Caco-2 (cell line): ENCODE data around the gene SPSB3. TPM values are rescaled to one million over a fixed set of nuclear protein-coding genes. Genes with fewer than 3 reads are reported as not detected.

Experiments used
- BruUV-seq: library from RNA; stranded (reverse); fragments of 400-500 nt; replicated peaks from 2 replicates; lab custom pipeline; 2021; lab: Mats Ljungman, UMichigan
- CTCF ChIA-PET: fragments of 300-600 bp; sonication (Branson Sonifier 250); formaldehyde crosslinking; loops from one replicate; lab custom pipeline; 2022; ENCODE audit warnings: antibody characterized with exemption; lab: Charles Lee
- POLR2A ChIA-PET: fragments of 300-600 bp; sonication (Branson Sonifier 250); formaldehyde crosslinking; loops from one replicate; lab custom pipeline; 2022; ENCODE audit warnings: antibody characterized with exemption; lab: Charles Lee
- DNase-seq, 2 experiments: peaks; one replicate each; pipeline versions ENCODE4 v3.0.0 to v3.0.0-alpha.2; 2020 to 2022
- H3K27me3 ChIP-seq: replicated peaks from 2 replicates; pipeline ENCODE4 v1.6.0; 2011; ENCODE audit warnings: low read length; ENCODE audit not compliant: control insufficient read depth, insufficient read depth
- H3K36me3 ChIP-seq: 2 replicates; pipeline ENCODE4 v1.5.1; 2011; ENCODE audit warnings: low read length; ENCODE audit not compliant: control insufficient read depth, insufficient read depth
- H3K4me1 ChIP-seq: fragments of 250-450 bp; sonication (Bioruptor Pico); 2 replicates; pipeline ENCODE4 v1.5.1; 2020; ENCODE audit warnings: mild to moderate bottlenecking
- H3K4me3 ChIP-seq: 2 replicates; pipeline ENCODE4 v1.5.1; 2011; ENCODE audit warnings: low read depth, mild to moderate bottlenecking, control low read depth, low read length
- H3K9me3 ChIP-seq: fragments of 250-450 bp; sonication (Bioruptor Pico); 2 replicates; pipeline ENCODE4 v1.5.1; 2020; ENCODE audit warnings: mild to moderate bottlenecking, moderate library complexity
- H3K27ac Mint-ChIP-seq: one replicate; pipeline ENCODE4 v1.8.0; 2022; ENCODE audit warnings: mixed read lengths; ENCODE audit not compliant: unreplicated experiment
- H3K27me3 Mint-ChIP-seq: one replicate; pipeline ENCODE4 v1.8.0; 2022; ENCODE audit warnings: mixed read lengths; ENCODE audit not compliant: insufficient read depth, unreplicated experiment
- H3K36me3 Mint-ChIP-seq: one replicate; pipeline ENCODE4 v1.8.0; 2022; ENCODE audit warnings: mild to moderate bottlenecking, mixed read lengths; ENCODE audit not compliant: insufficient read depth, unreplicated experiment
- H3K4me1 Mint-ChIP-seq: one replicate; pipeline ENCODE4 v1.8.0; 2022; ENCODE audit warnings: low read depth, mixed read lengths; ENCODE audit not compliant: unreplicated experiment
- H3K4me3 Mint-ChIP-seq: one replicate; pipeline ENCODE4 v1.8.0; 2022; ENCODE audit warnings: mild to moderate bottlenecking, moderate library complexity, mixed read lengths; ENCODE audit not compliant: unreplicated experiment
- H3K9me3 Mint-ChIP-seq: one replicate; pipeline ENCODE4 v1.8.0; 2022; ENCODE audit warnings: mixed read lengths; ENCODE audit not compliant: unreplicated experiment
- CTCF ChIP-seq, 2 experiments: fragments of 200-600 bp in 1 of 2; IDR thresholded peaks; 1 replicate in 1 of 2; 2 replicates in 1 of 2; pipeline versions ENCODE4 v1.5.1 to v1.8.0; 2011 to 2022; ENCODE audit warnings: antibody characterized with exemption in 1 of 2, control low read depth in 1 of 2, inconsistent platforms in 1 of 2, low read depth in 1 of 2, low read length in 1 of 2, mild to moderate bottlenecking in 1 of 2, moderate library complexity in 1 of 2; ENCODE audit not compliant: insufficient read depth in 1 of 2, severe bottlenecking in 1 of 2, unreplicated experiment in 1 of 2
- intact Hi-C: fragments of 100-400 bp; cut with micrococcal nuclease; formaldehyde crosslinking; loops from one replicate; pipeline ENCODE4 v1.10.0; 2022; ENCODE audit not compliant: unreplicated experiment
- total RNA-seq: library from RNA; stranded (reverse); gene quantifications from 2 replicates; pipeline ENCODE4 v1.2.3, GENCODE V29; 2022

SPSB3 gene
- total RNA-seq, 1 experiment from 2014 or later = 28.0 TPM

GRCh38 chr16:1774448-1774780 is 8.0 kb downstream of the SPSB3 start:
- intact Hi-C loops = no loop called here

DNA sequence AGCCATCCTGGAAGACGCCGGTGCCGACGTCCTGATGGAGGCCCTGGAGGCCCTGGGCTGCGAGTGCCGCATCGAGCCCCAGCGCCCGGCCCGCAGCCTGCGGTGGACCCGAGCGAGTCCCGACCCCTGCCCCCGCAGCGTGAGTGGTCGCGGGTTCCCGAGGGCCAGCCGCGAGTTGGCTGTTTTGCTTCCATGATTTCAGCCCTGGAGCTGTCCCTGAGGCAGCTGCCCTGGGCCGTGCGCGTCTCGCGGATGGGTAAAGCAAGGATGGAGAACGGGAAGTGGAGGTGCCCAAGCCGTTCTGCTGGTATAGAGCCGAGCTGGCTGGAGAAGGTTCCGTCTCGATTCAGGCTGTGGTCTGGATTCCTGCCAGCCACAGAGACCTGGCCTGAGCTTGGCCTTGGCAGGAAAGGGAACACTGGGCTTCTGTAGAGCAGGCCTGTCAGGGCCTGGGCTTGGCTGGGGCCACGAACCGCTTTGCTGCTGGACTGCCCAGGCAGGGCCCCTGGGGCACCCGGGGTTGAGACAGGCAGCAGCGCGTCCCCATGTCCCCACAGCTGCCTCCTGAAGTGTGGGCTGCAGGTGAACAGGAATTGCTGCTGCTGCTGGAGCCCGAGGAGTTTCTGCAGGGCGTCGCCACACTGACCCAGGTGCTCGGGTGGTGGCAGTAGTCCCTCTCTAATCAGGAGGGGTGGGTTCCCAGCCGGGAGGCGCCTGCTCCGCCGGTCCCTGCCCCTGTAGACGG is 8.5 kb downstream of the SPSB3 start:
- ChIA-PET CTCF (interaction anchor here (0.6 to 1.6 kb wide), 3 partner anchors 9 to 68 kb away, joined by 4 to 10 read pairs (median 4); partner anchors contain the start of genes MAPK8IP3, NUBP2 and SPSB3), POLR2A (interaction anchor here (1.1 kb wide), 1 partner anchor 9 kb away, joined by 4 read pairs; the partner anchor contains the start of genes NUBP2 and SPSB3)
- Mint-ChIP-seq H3K36me3 (peaks cover 79% of the 10 kb centered on the region), H3K9me3 (no peaks in the 10 kb centered on the region), H3K27me3 (no peaks in the 10 kb centered on the region), H3K4me1 (no peaks in the 10 kb centered on the region), H3K4me3 (peak overlapping the region; percentile 78), H3K27ac (peak overlapping the region; percentile 63)
- DNase-seq = no peak
- no peak for TF ChIP-seq CTCF (IDR thresholded peaks at IDR 0.05; ENCODE audit: insufficient read depth in 1 of 2, low read depth in 1 of 2, low read length in 1 of 2, severe bottlenecking in 1 of 2, unreplicated experiment in 1 of 2)
- no TSS peak for BruUV-seq
- H3K4me1 ChIP-seq = peaks cover 8% of the 10 kb centered on the region
- intact Hi-C loops = loop anchor here (1.0 kb wide), 1 partner anchor 8 kb away; the partner anchor contains the start of genes NUBP2 and SPSB3
- H3K9me3 ChIP-seq = no peaks in the 10 kb centered on the region
- H3K4me3 ChIP-seq = peak overlapping the region; percentile 93
- H3K27me3 ChIP-seq = no peaks in the 10 kb centered on the region
- no peaks in the 10 kb centered on the region for H3K36me3 ChIP-seq

More at GRCh38 chr16:1774448-1774780, 8.0 kb downstream of the SPSB3 start:
- TF ChIP-seq CTCF (IDR thresholded peaks at IDR 0.05; ENCODE audit: insufficient read depth in 1 of 2, low read depth in 1 of 2, low read length in 1 of 2, severe bottlenecking in 1 of 2, unreplicated experiment in 1 of 2) = no peak
- H3K27me3 Mint-ChIP-seq = no peaks in the 10 kb centered on the region
- no peaks in the 10 kb centered on the region for H3K4me1 Mint-ChIP-seq
- ChIA-PET CTCF (interaction anchor here (1.5 to 1.6 kb wide), 2 partner anchors 8 to 69 kb away, joined by 4 to 10 read pairs; partner anchors contain the start of genes MAPK8IP3, NUBP2 and SPSB3), POLR2A (interaction anchor here (1.1 kb wide), 1 partner anchor 8 kb away, joined by 4 read pairs; the partner anchor contains the start of genes NUBP2 and SPSB3)
- no peaks in the 10 kb centered on the region for H3K9me3 Mint-ChIP-seq
- H3K27ac Mint-ChIP-seq = no peak overlapping the region
- Histone ChIP-seq H3K36me3 (no peaks in the 10 kb centered on the region), H3K4me1 (peaks cover 8% of the 10 kb centered on the region), H3K4me3 (peak overlapping the region; percentile 93), H3K27me3 (no peaks in the 10 kb centered on the region), H3K9me3 (no peaks in the 10 kb centered on the region)
- peaks cover 78% of the 10 kb centered on the region for H3K36me3 Mint-ChIP-seq
- H3K4me3 Mint-ChIP-seq = peak overlapping the region; percentile 78
- BruUV-seq = no TSS peak
- no peak for DNase-seq

DNA sequence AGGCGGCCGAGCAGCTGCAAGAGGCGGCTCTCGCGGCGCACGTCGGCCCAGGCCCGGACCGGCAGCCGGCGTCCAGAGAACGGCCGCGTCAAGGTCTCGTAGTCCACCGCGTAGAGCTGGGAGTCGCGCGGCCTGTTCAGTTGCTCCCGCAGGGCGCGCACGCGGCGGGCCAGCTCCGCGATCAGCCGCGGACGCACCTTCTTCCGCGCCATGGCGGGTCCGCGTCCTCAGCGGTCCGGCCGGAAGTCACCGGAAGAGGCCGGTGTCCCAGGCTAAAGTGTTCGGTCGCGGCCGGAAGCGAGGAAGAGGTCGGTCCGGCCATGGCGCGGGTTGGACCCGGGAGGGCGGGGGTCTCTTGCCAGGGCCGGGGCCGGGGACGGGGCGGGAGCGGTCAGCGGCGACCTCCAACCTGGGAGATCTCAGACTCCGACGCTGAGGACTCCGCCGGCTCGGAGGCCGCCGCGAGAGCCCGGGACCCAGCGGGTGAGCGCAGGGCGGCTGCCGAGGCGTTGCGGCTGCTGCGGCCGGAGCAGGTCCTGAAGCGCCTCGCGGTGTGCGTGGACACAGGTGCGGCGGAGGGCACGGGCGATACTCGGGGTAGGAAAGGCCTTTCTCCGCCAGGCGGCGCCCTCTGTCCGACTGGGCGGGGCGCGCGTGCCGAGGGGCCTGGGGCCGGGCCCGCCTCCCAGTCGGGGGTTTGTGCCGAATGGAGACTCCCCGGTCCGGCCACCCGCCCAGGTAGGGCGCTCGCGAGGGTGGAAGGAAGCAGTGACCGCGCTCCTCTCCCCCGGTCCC is 9.3 kb downstream of the SPSB3 start, which contains the start of gene MRPS34:
MRPS34 (minus strand) TSS at position 227 of the 795 bp plus-strand sequence; CDS start at position 212, 15 bp downstream.
- Histone ChIP-seq H3K27me3 (no peaks in the 10 kb centered on the region), H3K36me3 (no peaks in the 10 kb centered on the region), H3K4me1 (peaks cover 8% of the 10 kb centered on the region), H3K4me3 (peak within 1 kb of the TSS; percentile 93), H3K9me3 (no peaks in the 10 kb centered on the region)
- peak; percentile 83 to 93 for DNase-seq
- Mint-ChIP-seq H3K27ac (peak within 1 kb of the TSS; percentile 63), H3K36me3 (peaks cover 79% of the 10 kb centered on the region), H3K27me3 (no peaks in the 10 kb centered on the region), H3K4me3 (peak within 1 kb of the TSS; percentile 78), H3K4me1 (no peaks in the 10 kb centered on the region), H3K9me3 (no peaks in the 10 kb centered on the region)
- CTCF ChIA-PET = interaction anchor here (0.7 to 1.6 kb wide), 4 partner anchors 9 to 89 kb away, joined by 3 to 14 read pairs (median 7); partner anchors contain the start of genes NUBP2 and SPSB3
- POLR2A ChIA-PET = interaction anchor here (0.6 to 2.0 kb wide), 3 partner anchors 10 to 127 kb away, joined by 4 to 18 read pairs (median 4); partner anchors contain the start of genes MAPK8IP3, NUBP2 and SPSB3
- BruUV-seq = TSS peak; percentile 17
- intact Hi-C loops = loop anchor here (1.0 kb wide), 1 partner anchor 9 kb away; the partner anchor contains the start of genes NUBP2 and SPSB3
- TF ChIP-seq CTCF (IDR thresholded peaks at IDR 0.05; ENCODE audit: insufficient read depth in 1 of 2, low read depth in 1 of 2, low read length in 1 of 2, severe bottlenecking in 1 of 2, unreplicated experiment in 1 of 2) = peak; percentile 64 to 89
